CD4-positive, alpha-beta T cell treated with Interferon alpha-2 for 1 hour (primary cell): Measurements from ENCODE around the gene RPS21.

Experiments
- DNase-seq, 2 donors: peaks; one replicate each; pipeline ENCODE4 v3.0.0-alpha.2; 2020 to 2022

Gene RPS21

GRCh38 chr20:62386383-62387218, at the start of gene RPS21:
RPS21 (plus strand) TSS chr20:62387103; CDS start chr20:62387339, 236 bp downstream.
- peak; percentile 93 to 94 for DNase-seq

- peak in 1 of 2 donors; percentile 42 for DNase-seq
Observed at GRCh38 chr20:62337558-62338293, 49.2 kb upstream of the RPS21 start.

GRCh38 chr20:62338294-62338620, 48.6 kb upstream of the RPS21 start:
- DNase-seq, result no peak

DNA sequence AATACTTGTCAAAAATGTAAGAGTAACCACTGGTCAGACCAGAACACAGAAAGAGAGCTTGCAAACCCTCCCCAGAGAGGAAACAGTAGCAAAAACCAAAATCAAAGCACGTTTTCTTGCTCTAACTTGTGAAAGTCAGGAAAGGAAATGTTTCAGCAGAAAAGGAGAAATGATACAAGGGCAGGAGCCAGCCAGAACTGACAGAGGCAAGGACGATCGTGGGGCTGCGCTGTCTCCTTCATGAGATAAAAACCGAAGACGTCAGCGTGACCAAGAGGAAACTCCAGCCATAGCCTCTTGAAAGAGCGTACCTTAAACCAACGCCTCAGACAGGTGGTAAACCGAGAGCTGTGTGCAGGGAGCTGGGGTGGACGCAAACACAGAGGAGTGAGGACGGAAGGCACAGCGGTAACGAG, 47.2 kb upstream of the RPS21 start:
- DNase-seq, result peak in 1 of 2 donors; percentile 33

DNA sequence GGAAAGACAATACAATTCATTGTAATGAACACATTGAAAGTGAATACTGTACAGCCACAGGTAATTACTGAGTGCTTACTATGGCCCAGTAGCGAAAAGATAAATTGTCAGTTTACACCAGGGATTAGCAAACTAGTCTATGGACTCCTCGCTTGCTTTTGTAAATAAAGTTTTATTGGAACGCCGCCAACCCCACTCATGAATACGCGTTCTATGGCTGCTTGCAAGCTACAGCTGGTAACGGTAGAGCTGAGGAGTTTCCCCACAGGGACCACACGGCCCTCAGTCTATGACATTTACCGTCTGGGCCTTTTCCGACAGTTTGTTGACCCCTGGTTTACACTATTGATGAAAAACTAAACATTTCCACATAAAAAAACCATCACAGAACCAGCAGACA, 44.0 kb upstream of the RPS21 start:
- DNase-seq, result no peak

DNA sequence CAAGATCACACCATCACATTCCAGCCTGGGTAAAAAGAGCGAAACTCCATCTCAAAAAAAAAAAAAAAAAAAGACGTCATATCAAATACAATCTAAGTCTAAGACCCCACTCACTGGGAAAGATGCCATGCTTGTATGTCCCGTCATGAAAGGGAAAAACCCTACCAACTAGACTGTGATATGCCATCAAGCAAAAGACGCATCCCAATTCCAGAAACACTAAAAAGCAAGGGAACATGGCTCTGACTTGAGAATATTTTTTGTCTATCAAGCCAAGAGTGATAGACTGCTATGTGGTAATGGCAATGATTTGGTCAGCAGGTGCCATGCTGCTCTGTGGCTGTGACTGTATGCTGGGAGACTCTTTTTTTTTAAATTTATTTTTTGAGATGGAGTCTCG, 42.8 kb upstream of the RPS21 start:
- no peak for DNase-seq

GRCh38 chr20:62344782-62345181, 42.1 kb upstream of the RPS21 start:
- no peak for DNase-seq

DNA sequence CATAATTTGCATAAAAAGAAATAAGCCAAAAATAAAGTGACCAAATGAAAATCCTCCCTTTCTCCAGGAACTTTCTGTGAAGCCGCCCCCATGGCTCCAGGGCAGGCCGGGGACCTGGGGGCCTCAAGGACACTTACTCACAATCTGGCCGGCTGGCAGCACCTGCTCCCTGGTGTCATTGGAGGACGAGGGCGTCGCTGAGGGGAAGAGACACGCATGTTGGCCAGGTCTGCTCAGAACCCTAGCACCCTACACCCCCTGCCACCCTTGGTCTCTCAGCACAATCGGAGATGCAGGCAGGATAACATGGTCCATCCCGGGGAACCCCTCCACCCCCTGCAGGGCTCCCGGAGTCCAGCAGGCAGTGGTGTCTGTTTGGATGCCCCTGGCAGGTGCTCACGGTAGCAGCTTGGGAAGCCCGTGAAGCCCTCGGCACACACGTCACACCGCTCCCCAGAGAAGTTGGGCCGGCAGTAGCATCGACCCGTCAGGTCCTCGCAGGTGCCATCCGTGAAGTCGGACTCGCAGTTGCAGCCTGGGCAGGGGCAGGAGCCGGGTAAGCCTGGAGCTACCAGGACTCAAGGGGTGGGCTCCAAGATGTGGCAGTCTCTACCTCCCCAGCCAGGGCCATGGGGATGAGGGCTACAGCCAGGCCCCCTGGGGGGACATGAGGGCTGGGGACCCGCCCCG, 41.1 kb upstream of the RPS21 start:
- no peak for DNase-seq

DNA sequence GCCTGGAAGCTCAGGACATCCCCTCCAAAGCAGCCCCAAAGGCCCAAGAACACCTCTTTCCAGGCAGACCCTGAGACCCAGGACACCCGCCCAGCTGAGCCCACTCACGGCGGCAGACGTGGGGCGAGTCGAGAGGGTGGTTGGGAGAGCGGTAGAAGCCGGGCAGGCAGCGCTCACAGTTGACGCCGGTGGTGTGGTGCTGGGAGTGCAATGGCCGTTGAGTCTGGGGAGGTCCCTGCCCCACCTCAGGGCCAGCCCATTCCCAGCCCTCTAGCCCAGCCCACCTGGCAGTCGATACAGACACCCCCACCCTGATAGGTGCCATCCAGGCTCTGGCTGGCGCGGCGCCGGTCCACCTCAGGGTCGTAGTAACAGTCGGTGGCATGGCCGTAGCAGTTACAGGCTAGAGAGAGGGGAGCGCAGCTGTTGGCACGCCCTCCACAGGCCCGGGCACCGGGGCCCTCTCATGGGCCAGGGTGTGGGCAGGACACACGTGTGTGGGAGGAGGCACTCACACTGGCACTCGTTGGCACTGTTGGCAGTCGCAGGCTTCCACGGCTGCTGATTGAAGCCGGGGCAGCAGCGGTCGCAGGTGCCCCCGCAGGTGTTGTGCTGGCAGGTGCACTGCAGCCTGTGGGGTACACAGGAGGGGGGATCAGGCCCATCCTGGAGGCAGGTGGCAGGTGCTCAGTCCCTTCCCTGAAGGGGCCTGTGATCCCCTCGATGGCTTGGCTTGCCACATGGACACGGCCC, 40.3 kb upstream of the RPS21 start:
- no peak for DNase-seq

GRCh38 chr20:62347151-62347404, 39.8 kb upstream of the RPS21 start:
- no peak for DNase-seq

DNA sequence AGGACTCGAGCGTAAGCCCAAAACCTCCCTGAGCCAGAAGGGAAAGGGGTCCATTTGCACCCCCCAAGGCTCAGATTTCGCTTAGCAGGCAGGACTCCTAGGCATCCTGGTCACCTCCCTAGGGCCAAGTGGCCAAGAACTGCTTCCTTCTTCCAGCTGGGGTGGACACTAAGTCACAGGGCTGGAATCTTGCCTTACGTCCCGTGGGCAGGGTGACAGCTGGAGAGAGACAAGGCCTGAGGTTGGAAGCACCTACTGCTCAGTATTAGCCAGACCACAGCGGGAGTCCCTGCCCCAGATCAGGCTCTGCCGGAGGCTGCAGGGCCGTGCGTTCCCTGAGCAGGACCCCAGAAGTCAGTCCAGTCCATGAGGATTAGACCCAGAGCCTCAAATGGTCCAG, 39.5 kb upstream of the RPS21 start:
- no peak for DNase-seq

GRCh38 chr20:62348604-62349003, 38.3 kb upstream of the RPS21 start:
- DNase-seq, result no peak

DNA sequence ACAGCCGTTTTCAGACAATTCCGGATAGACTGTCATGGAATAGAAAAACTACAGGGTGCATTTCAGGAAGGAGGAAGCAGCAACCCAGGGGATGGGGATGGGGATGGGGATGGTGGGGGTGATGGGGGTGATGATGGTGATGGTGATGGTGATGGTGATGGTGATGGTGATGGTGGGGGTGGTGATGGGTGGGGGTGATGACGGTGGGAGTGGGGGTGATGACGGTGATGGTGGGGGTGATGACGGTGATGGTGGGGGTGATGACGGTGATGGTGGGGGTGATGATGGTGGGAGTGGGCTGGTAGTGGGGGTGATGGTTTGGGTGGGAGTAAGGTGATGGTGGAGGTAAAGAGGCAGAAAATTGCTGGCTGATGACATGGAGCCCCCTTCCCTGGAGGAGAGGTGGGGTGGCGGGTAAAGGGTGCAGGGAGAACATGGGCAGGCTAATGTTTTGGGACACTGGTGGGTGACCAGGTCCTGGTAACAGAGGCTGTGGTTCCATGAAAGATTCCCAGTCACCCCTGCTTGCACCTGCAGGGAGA, 37.3 kb upstream of the RPS21 start:
- DNase-seq, result no peak

DNA sequence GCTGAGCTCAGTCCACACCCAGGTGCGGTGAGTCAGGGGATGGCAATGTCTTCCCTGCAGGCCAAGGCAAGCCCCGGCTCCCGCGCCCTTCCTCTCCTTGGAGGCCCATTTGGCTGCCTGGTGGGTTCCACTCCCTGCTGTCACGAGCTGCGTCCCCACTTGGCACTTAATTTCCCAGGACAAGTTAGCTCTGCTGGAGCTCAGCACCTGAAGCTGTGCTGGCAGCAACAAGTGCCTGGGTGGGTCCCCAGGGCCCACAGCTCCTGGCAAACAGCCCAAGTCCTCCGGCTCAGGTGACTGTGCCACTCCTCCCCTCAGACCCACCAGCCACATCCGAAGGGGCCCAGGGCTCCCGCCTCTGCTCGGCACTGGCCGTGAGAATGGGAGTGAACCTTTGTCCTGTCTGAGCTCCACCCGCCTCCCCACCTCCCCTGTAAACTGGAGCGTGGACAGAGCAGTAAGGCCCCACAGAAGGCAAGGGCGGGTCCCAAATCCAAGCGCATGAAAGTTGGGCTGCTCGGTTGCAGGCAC, 36.7 kb upstream of the RPS21 start:
- DNase-seq, result no peak

GRCh38 chr20:62350629-62351422, 36.1 kb upstream of the RPS21 start:
- no peak for DNase-seq

DNA sequence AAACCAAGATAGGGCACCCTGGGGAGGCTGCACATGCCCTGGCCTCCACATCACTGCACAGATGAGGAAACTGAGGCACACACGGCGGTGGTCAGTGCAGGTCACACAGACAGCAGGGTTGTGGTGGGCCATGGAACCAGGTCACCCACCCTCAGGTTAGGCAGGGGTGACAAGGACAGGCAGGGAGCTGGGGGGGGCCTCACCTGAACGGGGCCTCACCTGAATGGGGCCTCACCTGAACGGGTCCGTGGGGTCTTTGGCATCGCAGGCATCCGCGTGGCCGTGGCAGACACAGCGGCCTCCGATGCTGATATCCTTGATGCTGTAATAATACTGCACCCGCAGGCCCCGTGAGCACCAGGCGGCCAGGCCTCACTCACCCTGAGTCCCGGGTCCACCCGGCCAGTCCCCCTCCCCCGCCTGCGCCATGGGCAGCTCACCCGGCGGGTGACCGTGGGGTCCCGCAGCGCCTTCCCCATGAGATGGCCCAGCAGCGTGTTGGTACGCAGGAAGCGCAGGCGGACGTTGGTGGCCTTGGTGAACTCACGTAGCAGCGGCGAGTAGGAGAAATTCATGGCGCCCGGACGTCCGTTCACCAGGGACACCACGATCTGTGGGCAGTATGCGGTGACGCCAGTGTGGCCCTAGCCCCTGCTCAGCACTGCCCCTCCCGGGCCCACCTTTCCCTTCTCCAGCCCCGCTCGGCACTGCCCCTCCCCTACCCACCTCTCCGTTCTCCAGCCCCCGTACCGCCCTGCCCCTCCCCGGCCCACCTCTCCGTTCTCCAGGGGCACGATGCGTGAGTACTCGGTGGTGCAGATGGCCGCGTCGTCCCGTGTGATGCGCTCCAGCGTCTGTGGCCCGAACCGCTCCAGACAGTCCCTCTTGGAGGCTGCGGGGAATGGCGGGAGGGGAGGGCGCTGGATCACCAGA, 35.2 kb upstream of the RPS21 start:
- no peak for DNase-seq

- DNase-seq, result no peak
Observed at GRCh38 chr20:62352402-62353288, 34.3 kb upstream of the RPS21 start.

- no peak for DNase-seq
Observed at GRCh38 chr20:62353289-62354030, 33.4 kb upstream of the RPS21 start.
